Smooth muscle cell (in vitro differentiated cells): ENCODE results near the gene MUC5B. TPM values are rescaled to one million over a fixed set of nuclear protein-coding genes. Genes with fewer than 3 reads are reported as not detected.

Experiments
- DNase-seq: peaks from one replicate; lab custom pipeline; 2025; ENCODE audit not compliant: unreplicated experiment; lab: John Stamatoyannopoulos, UW
- H2AFZ ChIP-seq: fragments of 200-600 bp; sonication (generic); 2 replicates; pipeline ENCODE4 v1.6.0; 2016; ENCODE audit warnings: antibody characterized with exemption, low read depth, mild to moderate bottlenecking
- H3F3A ChIP-seq: fragments of 200-600 bp; sonication (generic); 2 replicates; pipeline ENCODE4 v1.6.0; 2017; ENCODE audit warnings: antibody characterized with exemption, low read depth
- H3K27ac ChIP-seq: fragments of 200-600 bp; sonication (generic); 2 replicates; pipeline ENCODE4 v1.5.1; 2016; ENCODE audit warnings: low read depth, mild to moderate bottlenecking
- H3K27me3 ChIP-seq: fragments of 200-600 bp; sonication (generic); 2 replicates; pipeline ENCODE4 v1.6.1; 2016; ENCODE audit warnings: low read depth, mild to moderate bottlenecking
- H3K36me3 ChIP-seq: fragments of 200-600 bp; sonication (generic); 2 replicates; pipeline ENCODE4 v1.5.1; 2016; ENCODE audit warnings: low read depth
- H3K4me1 ChIP-seq: fragments of 200-600 bp; sonication (generic); 2 replicates; pipeline ENCODE4 v1.5.1; 2016; ENCODE audit warnings: low read depth
- H3K4me2 ChIP-seq: fragments of 200-600 bp; sonication (generic); 2 replicates; pipeline ENCODE4 v1.6.0; 2016; ENCODE audit warnings: mild to moderate bottlenecking
- H3K4me3 ChIP-seq: fragments of 200-600 bp; sonication (generic); 2 replicates; pipeline ENCODE4 v1.5.1; 2016; ENCODE audit warnings: mild to moderate bottlenecking
- H3K79me2 ChIP-seq: fragments of 200-600 bp; sonication (generic); 2 replicates; pipeline ENCODE4 v1.6.0; 2016; ENCODE audit warnings: low read depth, mild to moderate bottlenecking
- H3K9ac ChIP-seq: fragments of 200-600 bp; sonication (generic); 2 replicates; pipeline ENCODE4 v1.6.0; 2016; ENCODE audit warnings: low read depth
- H3K9me3 ChIP-seq: fragments of 200-600 bp; sonication (generic); replicated peaks from 2 replicates; pipeline ENCODE4 v1.5.1; 2016; ENCODE audit warnings: low read depth
- H4K20me1 ChIP-seq: fragments of 200-600 bp; sonication (generic); 2 replicates; pipeline ENCODE4 v1.6.0; 2016; ENCODE audit warnings: low read depth
- WGBS: methylation state at CpG from one replicate; pipeline ENCODE4 v1.1.7; 2016; ENCODE audit warnings: low lambda C conversion rate; 5-methylcytosine and 5-hydroxymethylcytosine counted together
- polyA plus RNA-seq: library from polyadenylated mRNA; unstranded; fragments of >200 nt; fragmentation: Nextera tagmentation; extraction: Ambion mirVana; gene quantifications from 2 replicates; pipeline ENCODE4 v1.2.1, GENCODE V29; 2016
- total RNA-seq: library from RNA; depleted of rRNA; stranded (reverse); fragments of >200 nt; gene quantifications from 2 replicates; pipeline ENCODE4 v1.2.3, GENCODE V29; 2014
- TF ChIP-seq, protein P1 (sequence below): fragments of 200-600 bp; sonication (generic); IDR thresholded peaks from 2 replicates; pipeline ENCODE4 v1.5.1; 2017; ENCODE audit warnings: borderline replicate concordance, mild to moderate bottlenecking, antibody characterized with exemption; ENCODE audit not compliant: insufficient read depth, poor library complexity, severe bottlenecking

The MUC5B gene
- total and polyA plus RNA-seq, 2 experiments from 2014 or later = not detected

DNA sequence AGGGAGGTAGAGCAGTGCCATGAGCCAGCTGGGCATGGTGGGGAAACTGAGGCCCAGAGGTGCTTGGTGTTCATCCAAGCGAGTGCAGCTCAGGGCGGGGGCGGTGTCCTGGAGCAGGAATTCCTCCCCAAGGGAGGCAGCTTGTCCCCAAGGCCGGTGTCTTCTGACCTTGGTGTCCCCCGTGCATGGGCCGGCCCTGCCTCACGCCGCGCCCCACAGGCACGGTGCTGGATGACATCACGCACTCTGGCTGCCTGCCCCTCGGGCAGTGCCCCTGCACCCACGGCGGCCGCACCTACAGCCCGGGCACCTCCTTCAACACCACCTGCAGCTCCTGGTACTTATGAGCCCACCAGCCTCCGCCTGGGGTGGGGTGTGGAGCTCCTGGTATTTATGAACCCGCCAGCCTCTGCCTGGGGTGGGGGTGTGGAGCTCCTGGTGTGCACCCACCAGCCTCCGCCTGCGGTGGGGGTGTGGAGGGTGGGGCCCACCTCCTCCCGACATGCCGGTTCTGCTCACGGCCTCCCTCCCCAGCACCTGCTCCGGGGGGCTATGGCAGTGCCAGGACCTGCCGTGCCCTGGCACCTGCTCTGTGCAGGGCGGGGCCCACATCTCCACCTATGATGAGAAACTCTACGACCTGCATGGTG is 6.7 kb downstream of the MUC5B start:
- Histone ChIP-seq H4K20me1 (no peaks in the 10 kb centered on the region), H3K4me1 (no peaks in the 10 kb centered on the region), H3K9ac (no peak overlapping the region), H3K4me2 (no peak overlapping the region), H3F3A (no peaks in the 10 kb centered on the region), H2AFZ (no peak overlapping the region), H3K9me3 (no peaks in the 10 kb centered on the region), H3K4me3 (no peak overlapping the region), H3K27ac (no peak overlapping the region), H3K79me2 (no peaks in the 10 kb centered on the region), H3K36me3 (no peaks in the 10 kb centered on the region), H3K27me3 (no peaks in the 10 kb centered on the region)
- TF ChIP-seq, protein P1, sequence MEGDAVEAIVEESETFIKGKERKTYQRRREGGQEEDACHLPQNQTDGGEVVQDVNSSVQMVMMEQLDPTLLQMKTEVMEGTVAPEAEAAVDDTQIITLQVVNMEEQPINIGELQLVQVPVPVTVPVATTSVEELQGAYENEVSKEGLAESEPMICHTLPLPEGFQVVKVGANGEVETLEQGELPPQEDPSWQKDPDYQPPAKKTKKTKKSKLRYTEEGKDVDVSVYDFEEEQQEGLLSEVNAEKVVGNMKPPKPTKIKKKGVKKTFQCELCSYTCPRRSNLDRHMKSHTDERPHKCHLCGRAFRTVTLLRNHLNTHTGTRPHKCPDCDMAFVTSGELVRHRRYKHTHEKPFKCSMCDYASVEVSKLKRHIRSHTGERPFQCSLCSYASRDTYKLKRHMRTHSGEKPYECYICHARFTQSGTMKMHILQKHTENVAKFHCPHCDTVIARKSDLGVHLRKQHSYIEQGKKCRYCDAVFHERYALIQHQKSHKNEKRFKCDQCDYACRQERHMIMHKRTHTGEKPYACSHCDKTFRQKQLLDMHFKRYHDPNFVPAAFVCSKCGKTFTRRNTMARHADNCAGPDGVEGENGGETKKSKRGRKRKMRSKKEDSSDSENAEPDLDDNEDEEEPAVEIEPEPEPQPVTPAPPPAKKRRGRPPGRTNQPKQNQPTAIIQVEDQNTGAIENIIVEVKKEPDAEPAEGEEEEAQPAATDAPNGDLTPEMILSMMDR = no peak
- no peak for DNase-seq
- WGBS = 92% methylated on average over 17 of the region's 27 CpGs

GRCh38 chr11:1230121-1230455 is 7.2 kb downstream of the MUC5B start:
- Histone ChIP-seq H3K79me2 (no peaks in the 10 kb centered on the region), H3K4me2 (no peak overlapping the region), H3K36me3 (no peaks in the 10 kb centered on the region), H3K9ac (no peak overlapping the region), H3K4me3 (no peak overlapping the region), H3K27me3 (no peaks in the 10 kb centered on the region), H3K4me1 (no peaks in the 10 kb centered on the region), H4K20me1 (no peaks in the 10 kb centered on the region), H3F3A (no peaks in the 10 kb centered on the region), H2AFZ (no peak overlapping the region), H3K9me3 (no peaks in the 10 kb centered on the region), H3K27ac (no peak overlapping the region)
- WGBS = 87% methylated on average over 5 of the region's 5 CpGs
- TF ChIP-seq, protein P1 = no peak
- DNase-seq = no peak

DNA sequence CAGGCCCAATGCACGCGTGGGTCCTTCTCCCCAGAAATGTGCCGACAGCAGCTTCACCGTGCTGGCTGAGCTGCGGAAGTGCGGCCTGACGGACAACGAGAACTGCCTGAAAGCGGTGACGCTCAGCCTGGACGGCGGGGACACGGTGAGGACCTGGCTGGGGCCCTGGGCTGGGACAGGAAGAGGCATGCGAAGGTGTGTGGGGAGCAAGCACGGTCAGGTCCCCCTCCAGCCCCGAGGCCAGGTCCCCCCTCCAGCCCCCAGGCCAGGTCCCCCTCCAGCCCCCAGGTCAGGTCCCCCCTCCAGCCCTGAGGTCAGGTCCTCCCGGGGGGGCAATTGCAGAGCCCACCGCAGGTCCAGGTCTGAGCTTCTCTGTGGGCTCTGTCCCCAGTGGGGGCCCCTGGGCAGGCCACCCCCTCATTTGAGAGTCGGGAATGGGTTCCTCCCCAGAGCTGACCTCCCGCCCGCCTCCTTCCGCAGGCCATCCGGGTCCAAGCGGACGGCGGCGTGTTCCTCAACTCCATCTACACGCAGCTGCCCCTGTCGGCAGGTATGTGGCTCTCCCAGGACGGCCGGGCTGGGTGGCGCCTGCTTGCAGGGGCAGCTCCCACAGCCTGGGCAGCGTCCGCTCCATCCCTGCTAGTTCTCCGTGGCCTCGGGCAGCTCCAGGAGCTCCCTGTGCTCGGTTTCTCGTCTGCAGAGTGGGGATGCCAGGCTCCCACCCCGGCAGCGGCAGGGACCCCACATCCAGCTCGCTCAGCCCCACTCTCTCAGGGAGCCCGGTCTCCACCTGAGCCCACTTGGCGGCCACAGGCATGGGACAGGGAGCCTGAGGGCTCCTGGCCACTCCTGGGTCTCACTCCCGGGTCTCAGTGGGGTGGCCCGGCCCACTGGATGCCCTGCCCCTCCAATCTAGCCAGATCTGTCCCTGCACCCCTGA is 7.9 kb downstream of the MUC5B start:
- Histone ChIP-seq H3K36me3 (no peaks in the 10 kb centered on the region), H3K79me2 (no peaks in the 10 kb centered on the region), H3K4me3 (no peak overlapping the region), H3K9me3 (no peaks in the 10 kb centered on the region), H3K4me1 (no peaks in the 10 kb centered on the region), H3K9ac (no peak overlapping the region), H3F3A (no peaks in the 10 kb centered on the region), H4K20me1 (no peaks in the 10 kb centered on the region), H3K4me2 (no peak overlapping the region), H3K27me3 (no peaks in the 10 kb centered on the region), H3K27ac (no peak overlapping the region), H2AFZ (no peak overlapping the region)
- TF ChIP-seq, protein P1 = no peak
- DNase-seq = no peak
- 86% methylated on average over 43 of the region's 45 CpGs for WGBS
